HG03460 (cell line): Measurements from ENCODE around the gene KAT6B.
A peak's percentile ranks its signal among the peaks of the same experiment; 100 is the strongest.
"Not testable (repeated sequence)": the region's sequence is repeated elsewhere in the genome, so short reads cannot be mapped to it uniquely, and the experiment has no call there.

Source experiments
- ATAC-seq: cut with Tn5 transposase; IDR thresholded peaks from one replicate; pipeline ENCODE4 v1.9.1; 2021; ENCODE audit not compliant: unreplicated experiment

KAT6B gene

DNA sequence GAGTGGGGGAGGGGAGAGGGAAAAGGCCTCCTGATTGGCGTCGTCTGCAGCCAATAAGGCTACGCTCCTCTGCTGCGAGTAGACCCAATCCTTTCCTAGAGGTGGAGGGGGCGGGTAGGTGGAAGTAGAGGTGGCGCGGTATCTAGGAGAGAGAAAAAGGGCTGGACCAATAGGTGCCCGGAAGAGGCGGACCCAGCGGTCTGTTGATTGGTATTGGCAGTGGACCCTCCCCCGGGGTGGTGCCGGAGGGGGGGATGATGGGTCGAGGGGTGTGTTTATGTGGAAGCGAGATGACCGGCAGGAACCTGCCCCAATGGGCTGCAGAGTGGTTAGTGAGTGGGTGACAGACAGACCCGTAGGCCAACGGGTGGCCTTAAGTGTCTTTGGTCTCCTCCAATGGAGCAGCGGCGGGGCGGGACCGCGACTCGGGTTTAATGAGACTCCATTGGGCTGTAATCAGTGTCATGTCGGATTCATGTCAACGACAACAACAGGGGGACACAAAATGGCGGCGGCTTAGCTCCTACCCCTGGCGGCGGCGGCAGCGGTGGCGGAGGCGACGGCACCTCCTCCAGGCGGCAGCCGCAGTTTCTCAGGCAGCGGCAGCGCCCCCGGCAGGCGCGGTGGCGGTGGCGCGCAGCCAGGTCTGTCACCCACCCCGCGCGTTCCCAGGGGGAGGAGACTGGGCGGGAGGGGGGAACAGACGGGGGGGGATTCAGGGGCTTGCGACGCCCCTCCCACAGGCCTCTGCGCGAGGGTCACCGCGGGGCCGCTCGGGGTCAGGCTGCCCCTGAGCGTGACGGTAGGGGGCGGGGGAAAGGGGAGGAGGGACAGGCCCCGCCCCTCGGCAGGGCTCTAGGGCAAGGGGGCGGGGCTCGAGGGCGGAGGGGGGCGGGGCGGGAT, at the start of gene KAT6B:
Gene KAT6B, plus strand, starts transcription at position 459 of the 903 bp plus-strand sequence. CDS start 16,258 bp downstream, outside the sequence.
- ATAC-seq = peak; percentile 83

DNA sequence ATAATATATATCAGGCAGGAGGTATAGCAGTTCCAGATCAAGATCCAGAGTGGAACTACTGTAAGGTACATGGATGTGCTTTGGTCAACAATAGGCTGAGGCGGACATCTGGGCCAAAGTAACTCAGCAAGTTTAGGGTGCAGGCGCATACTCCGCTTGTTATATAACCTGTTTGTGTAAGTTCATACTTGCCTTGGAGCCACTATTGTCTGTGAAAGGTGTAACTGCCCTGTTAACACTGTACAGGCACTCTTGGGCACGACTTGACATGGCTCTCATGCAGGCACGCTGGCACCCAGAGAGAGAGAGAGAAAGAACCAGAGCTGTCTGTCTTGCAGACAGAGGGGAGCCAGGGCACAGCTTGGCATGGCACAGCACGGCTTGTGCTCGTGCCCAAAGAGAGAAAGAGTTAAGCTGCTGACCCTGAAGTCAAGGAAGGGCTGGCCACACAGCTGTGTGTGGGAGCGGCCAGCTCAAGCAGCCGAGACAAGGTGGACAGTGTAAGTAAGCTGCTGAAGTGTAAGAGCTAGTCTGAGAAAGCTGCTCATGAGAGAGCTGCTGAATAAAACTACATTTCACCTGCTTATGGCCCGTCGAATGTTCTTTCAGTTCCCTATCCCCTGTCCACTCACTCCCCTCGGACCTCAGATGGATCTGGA, 47.8 kb upstream of the KAT6B start:
- no peak for ATAC-seq

DNA sequence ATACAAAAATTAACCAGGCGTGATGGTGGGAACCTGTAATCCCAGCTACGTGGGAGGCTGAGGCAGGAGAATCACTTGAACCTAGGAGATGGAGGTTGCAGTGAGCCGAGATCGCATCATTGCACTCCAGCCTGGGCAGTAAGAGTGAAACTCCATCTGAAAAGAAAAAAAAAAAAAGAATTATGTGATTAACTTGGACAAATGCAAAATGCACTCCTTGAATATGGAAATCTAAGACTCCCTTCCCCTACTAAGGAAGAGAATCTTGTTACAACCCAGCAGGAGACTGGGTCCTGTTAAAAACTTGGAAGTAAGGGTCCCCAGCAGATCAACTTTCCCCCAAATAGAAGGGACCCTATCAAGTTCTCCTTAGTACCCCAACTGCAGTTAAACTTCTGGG, 44.5 kb upstream of the KAT6B start:
- not testable (repeated sequence) for ATAC-seq

DNA sequence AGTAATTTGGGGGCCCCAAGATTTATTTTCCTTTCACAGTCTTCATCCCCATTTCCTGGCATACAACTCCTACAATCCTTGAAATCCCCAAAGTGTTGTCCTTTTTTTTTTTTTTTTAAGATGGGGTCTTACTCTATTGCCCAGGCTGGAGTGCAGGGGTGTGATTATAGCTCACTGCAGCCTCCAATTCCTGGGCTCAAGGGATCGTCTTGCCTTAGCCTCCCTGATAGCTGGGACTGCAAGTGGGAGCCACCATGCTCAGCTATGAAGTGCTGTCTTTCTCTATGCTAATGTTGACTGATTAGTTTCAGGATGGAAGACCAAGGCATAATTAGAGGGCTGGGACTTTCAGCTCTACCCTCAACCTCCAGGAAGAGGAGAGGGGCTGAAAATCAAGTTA, 41.9 kb upstream of the KAT6B start:
- no peak for ATAC-seq

DNA sequence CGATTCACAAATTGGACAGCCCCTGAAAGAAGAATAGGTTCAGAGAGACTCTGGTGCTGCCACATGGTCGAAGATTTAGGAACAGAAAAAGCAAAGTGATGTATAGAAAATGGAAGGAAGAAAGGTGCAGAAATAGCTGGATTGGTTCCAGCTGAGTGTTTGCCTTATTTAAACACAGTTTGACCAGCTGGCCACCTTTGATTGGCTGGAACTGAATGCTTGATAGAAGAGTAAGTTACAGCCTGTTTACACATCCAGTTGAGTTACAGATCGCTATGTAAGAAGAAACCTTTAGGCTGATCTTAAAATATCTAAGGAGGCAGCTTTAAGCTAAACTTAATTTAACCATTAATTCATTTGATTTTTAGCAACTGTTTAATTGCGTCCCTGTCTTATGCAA, 40.3 kb upstream of the KAT6B start:
- ATAC-seq = no peak

DNA sequence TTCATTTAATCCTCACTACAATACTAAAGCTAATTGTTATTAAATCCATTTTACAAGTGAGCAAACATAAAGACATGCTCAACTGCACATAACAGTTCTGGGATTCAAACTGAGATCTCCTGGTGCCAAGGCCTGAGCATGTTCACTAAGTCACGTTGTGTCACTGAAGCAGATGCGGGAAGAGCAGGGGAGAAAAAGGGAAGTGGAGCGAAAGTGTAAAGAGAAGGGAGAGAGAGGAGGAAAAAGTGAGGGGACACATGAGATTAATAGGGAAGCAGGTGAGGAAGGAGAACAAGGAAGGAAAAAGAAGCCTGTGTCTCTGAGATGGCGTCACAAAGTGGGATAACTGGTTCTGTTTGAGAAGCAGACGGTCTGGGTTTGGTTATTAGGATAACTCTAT, 38.9 kb upstream of the KAT6B start:
- no peak for ATAC-seq

DNA sequence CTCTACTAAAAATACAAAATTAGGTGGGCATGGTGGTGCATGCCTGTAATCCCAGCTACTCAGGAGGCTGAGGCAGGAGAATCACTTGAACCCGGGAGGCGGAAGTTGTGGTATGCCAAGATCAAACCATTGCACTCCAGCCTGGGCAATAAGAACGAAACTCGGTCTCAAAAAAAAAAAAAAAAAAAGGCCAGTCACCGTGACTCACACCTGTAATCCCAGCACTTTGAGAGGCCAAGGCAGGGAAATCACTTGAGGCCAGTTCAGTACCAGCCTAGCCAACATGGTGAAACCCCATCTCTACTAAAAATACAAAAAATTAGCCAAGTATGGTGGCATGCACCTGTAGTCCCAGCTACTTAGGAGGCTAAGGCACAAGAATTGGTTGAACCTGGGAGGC, 34.4 kb upstream of the KAT6B start:
- not testable (repeated sequence) for ATAC-seq

DNA sequence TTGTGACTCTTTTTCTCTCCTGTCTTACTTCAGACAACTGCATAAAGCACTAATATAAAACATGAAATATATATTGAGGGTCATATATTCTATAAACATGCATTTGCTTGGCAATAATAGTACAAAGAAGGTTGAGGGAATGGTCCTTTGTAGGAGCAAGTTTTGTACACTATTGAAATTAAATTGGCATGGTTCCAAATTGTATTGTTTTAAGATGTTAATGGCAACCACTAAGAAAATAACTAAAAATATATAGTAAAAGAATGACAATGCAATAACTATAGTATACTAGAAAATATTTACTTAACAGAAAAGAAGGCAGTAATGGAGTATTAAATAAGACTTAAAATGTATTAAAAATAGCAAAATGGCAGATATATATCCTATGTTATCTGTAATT, 33.7 kb upstream of the KAT6B start:
- no peak for ATAC-seq

DNA sequence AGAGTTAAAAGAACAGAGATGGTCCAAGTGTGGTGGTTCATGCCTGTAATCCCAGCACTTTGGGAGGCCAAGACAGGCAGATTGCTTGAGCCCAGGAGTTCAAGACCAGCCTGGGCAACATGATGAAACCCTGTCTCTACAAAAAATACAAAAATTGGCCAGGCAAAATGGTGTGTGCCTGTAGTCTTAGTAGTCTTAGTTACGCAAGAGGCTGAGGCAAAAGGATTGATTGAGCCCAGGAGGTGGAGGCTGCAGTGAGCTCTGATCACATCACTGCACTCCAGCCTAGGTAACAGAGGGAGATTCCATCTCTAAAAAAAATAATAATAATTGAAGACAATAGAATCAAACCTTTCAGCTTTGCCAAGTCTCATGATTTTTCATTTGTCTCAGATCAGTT, 33.2 kb upstream of the KAT6B start:
- not testable (repeated sequence) for ATAC-seq

DNA sequence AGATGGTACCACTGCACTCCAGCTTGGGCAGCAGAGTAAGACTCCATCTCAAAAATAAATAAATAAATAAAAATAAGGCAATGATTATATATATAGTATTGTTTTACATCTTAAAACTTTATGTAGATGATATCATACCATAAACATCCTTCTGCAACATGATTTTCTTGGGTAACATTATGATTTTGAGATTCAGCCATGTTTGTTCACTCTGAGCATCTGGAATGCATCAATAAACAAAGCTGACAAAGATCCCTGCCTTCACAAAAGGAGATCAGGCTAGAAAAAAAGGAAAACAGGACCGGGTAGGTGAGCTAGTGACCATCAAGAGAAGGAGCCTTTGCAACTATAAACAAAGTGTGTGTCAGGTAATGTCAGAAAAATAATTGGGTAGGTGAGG, 31.9 kb upstream of the KAT6B start:
- no peak for ATAC-seq

DNA sequence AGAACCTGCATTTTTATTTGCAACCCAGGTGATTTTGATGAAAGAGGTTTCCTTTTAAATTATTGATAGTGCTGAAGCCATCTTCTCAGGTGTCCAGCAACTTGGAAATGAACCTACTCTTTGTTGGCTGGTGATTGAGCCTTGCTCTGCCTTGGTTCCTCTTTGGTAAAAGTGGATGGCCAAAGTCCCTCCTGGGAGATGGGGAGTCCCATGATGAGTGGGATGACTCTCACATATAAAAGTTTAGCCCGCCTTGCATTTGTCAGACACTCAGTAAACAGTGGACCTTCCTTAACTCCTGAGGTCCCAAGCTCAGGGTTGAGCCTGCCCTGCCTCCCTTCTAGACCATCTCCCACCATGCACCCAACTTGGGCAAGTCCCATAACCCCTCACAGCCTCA, 28.9 kb upstream of the KAT6B start:
- ATAC-seq = no peak

DNA sequence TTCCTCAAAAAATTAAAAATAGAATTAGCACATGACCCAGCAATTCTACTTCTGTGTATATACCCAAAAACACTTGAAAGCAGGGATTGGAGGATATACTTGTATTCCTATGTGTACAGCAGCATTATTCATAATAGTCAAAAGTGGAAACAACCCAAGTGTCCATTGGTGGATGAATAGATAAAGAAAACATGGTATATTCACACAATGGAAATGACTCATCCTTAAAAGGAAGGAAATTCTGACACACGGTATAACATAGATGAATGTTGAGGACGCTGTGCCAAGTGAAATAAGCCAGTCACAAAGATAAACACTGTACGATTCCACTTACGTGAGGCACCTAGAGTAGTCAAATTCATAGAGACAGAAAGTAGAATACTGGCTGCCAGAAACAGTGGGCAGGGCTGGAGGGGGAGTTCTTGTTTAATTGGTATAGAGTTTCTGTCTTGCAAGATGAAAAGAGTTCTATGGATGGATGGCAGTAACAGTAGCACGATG, 26.6 kb upstream of the KAT6B start:
- no peak for ATAC-seq

DNA sequence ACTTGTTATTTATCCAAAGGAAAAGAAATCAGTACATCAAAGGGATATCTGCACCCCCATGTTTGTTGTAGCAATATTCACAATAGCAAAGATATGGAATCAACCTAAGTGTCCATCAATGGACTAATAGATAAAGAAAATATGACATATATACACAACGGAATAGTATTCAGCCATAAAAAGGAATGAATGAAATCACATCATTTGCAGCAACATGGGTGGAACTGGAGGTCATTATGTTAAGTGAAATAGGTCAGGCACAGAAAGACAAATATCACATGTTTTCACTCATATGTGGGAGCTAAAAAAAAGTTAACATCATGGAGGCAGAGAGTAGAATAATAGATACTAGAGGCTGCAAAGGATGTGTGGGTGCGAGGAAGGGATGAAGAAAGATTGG, 25.0 kb upstream of the KAT6B start:
- ATAC-seq = no peak

DNA sequence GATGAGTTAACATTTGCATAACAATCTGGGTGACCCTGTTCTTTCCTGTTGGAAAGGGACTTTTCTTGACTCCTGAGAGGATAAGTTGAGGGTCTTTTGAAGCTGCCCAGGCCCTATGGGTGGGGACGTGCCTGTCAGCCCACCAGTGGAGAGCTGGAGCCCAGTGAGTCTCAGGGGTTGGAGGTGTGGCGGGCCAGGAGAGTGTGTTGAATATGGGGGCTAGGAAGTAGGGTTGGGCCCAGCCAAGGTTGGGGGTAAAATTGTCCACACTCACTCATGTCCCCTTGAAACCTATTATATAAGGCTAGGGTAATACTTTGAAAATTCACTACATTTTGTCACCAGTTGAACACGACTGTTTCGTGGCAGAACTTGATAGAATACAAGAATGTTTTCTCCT, 17.9 kb upstream of the KAT6B start:
- ATAC-seq = no peak

DNA sequence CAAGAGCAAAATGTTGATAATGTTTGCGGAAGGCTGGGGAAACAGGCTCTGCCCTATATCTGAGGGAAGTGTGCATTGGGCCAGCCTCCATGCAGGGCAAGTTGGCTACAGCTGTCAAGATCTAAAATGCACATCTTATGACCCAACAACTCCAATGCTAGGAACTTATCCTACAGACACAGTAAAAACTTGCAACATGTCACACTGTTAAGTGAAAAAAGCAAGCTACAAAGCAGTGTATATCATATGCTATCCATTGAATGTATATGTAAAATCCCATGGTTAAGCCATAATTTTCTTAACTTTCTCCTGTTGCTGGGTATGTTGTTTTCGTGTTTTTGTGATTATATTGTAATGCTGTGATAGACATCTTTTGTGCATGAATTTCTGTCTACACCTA, 16.3 kb upstream of the KAT6B start:
- ATAC-seq = no peak

DNA sequence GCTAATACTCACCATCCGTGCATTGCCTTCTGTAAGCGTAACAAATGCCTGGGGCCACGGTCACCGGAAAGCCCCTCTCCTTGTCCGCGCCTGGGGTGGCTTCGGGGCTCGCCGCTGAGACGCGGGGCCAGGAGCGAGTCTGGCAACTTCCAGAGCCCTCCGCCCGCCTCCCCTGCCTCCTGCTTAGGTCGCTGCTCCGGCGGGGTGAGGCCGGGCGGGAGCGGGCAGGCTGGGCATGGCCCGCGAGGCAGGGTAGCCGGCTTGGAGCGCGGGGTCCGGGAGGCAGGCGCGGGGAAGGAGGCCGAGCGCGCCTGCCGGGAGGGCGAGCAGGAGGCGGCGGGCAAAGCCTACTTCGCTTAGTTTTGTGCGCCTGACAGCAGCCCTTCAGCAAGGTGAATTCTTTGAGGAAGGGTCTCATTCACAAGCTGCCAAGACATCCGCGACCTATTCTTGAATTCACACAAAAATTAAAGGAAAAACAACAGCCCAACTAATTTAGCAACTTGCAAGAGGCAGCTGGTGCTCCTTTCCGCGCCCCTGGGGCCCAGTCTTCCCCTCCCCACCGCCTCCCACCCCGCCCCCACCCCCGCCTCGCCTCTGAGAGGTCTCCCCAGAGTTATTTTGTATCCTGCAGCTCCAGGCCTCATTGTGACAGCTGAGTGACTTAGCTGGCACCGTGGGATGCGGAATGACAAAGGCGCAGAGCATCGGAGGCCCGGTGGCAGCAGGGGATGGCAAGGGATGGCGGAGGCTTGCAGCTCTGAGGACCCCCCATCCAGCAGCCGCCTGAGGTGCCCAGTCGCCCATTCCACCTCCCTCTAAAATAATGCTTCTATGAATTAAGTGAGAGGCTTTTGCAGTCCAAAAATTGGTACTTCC, 12.8 kb upstream of the KAT6B start:
- ATAC-seq = no peak

DNA sequence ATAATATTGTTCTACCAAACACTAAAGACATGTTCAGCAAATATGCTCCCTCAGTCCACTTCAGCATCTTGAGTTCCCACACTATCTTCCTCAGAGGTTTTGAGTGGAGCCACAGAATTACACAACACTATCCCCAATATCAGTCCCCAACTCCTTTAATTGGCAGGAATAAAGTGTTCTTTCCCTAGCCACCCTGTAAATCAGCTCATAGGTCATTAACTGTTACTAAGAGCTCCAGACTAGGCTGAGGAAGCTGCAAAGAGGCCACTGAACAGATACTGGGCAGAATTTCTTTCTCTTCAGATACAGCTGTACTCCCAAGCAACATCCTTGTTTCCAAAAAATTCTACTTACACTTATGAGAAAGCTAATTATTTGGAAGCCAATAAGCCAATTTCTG, 11.6 kb upstream of the KAT6B start:
- no peak for ATAC-seq

DNA sequence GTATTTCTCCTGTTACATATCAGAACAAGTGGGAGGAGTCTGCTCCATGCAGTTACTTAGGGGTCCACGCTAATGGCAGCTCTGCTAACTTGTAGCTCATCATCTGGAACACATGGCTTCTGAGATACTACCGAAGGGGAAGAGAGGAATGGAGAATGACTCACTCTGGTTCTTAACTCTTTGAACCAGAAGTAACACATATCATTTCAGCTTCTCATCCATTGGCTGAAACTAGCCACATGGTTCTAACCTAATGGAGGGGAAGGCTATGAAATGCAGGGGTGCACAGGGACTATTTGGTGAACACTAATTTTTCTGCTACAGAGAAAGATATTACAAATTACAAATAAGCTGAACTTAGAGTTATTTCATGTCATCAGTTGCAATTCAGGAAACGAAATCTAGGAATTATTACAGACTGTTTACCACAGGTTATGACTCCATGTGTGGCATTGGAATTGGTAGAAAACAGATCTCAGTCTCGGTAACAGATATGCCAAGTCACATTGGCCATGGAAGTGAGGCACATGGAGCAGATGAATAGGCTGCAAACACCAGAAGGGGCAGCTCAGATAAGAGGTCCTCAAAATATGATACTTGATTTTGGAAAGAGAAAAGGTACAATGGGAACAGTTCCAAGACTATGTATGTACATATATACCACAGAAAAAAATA, 9.4 kb upstream of the KAT6B start:
- ATAC-seq = no peak

DNA sequence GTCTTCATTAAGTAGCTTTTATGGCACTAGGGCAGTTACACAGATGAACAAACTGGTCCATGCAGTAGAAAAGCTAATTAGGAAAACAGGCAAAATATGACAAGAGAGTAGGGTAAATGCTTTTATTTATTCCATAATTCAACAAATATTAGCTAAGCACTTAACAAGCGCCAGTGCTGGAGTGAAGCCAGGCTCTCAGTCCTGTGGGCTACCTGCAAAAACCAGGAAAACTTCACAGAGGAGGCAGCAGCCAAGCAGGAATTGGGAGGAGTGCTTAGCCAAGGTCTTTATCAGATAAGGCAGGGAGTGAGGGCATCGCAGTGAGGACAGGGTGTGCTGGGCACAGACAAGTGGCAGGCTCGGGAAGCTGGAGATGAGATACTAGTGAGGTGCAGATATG, 4.9 kb upstream of the KAT6B start:
- no peak for ATAC-seq

DNA sequence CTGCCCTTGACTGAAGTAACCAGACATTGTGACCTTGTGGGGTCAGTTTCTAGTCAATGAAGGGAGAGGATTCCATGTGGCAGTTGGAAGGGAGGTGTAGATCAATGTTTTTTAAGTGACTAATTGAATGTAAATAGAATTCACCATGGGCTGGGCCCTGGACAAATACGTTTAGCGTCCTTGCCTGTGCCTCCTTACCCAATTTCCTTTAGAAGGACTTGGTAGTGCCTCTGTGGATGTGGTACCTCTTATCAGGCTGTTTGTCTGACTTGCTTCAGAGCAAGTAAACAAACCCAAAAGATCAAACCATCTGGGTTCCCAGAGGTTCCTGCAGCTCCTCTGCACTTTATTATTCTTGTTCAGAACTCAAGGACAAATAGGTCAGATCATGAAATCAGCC, 4.3 kb upstream of the KAT6B start:
- no peak for ATAC-seq
